Measurements from ENCODE around the gene ATP1A3.
A peak's percentile ranks its signal among the peaks of the same experiment; 100 is the strongest.

Gene ATP1A3

GRCh38 chr19:41984961-41985360, 9.1 kb downstream of the ATP1A3 start:
- no peak for DNase-seq (ENCODE audit: low read depth in 2 of 2)

GRCh38 chr19:41981724-41982123, 12.3 kb downstream of the ATP1A3 start:
- no peak for DNase-seq (ENCODE audit: low read depth in 2 of 2)

GRCh38 chr19:41978470-41978869, 15.6 kb downstream of the ATP1A3 start:
- DNase-seq (ENCODE audit: low read depth in 2 of 2), result no peak

GRCh38 chr19:41977916-41978315, 16.1 kb downstream of the ATP1A3 start:
- DNase-seq (ENCODE audit: low read depth in 2 of 2), result no peak

GRCh38 chr19:41974652-41975051, 19.4 kb downstream of the ATP1A3 start:
- no peak for DNase-seq (ENCODE audit: low read depth in 2 of 2)

- no peak for DNase-seq (ENCODE audit: low read depth in 2 of 2)
Measured at GRCh38 chr19:41971363-41971762, 22.7 kb downstream of the ATP1A3 start.

GRCh38 chr19:41969772-41970458, 24.1 kb downstream of the ATP1A3 start:
- DNase-seq (ENCODE audit: low read depth in 2 of 2), result no peak

GRCh38 chr19:41968751-41969595, 25.1 kb downstream of the ATP1A3 start:
- no peak for DNase-seq (ENCODE audit: low read depth in 2 of 2)

GRCh38 chr19:41967054-41967783, 26.8 kb downstream of the ATP1A3 start:
- no peak for DNase-seq (ENCODE audit: low read depth in 2 of 2)

- DNase-seq (ENCODE audit: low read depth in 2 of 2), result no peak
Measured at GRCh38 chr19:41965106-41965505, 28.9 kb downstream of the ATP1A3 start.

GRCh38 chr19:41960973-41961372, 33.1 kb downstream of the ATP1A3 start:
- no peak for DNase-seq (ENCODE audit: low read depth in 2 of 2)

- DNase-seq (ENCODE audit: low read depth in 2 of 2), result peak; percentile 78 to 86
Measured at GRCh38 chr19:41959056-41960053, 34.7 kb downstream of the ATP1A3 start, which contains the start of gene RABAC1. TSS of gene RABAC1 (minus strand) at chr19:41959321. CDS start at chr19:41959292, 29 bp downstream.

- DNase-seq (ENCODE audit: low read depth in 2 of 2), result peak; percentile 63 to 86
Measured at GRCh38 chr19:41958367-41959055, 35.5 kb downstream of the ATP1A3 start.

- no peak for DNase-seq (ENCODE audit: low read depth in 2 of 2)
Measured at GRCh38 chr19:41957838-41958366, 36.1 kb downstream of the ATP1A3 start.

- no peak for DNase-seq (ENCODE audit: low read depth in 2 of 2)
Measured at GRCh38 chr19:41957161-41957837, 36.7 kb downstream of the ATP1A3 start.

GRCh38 chr19:41956621-41957020, 37.4 kb downstream of the ATP1A3 start:
- DNase-seq (ENCODE audit: low read depth in 2 of 2), result no peak

- no peak for DNase-seq (ENCODE audit: low read depth in 2 of 2)
Measured at GRCh38 chr19:41955521-41955920, 38.5 kb downstream of the ATP1A3 start.

GRCh38 chr19:41951686-41952172, 42.3 kb downstream of the ATP1A3 start:
- DNase-seq (ENCODE audit: low read depth in 2 of 2), result peak; percentile 71 to 92

GRCh38 chr19:41947091-41947490, 46.9 kb downstream of the ATP1A3 start:
- DNase-seq (ENCODE audit: low read depth in 2 of 2), result no peak
